Gastrocnemius medialis (tissue), 4 donors: Measurements from ENCODE around the gene SMAD2. TPM values are rescaled to one million over a fixed set of nuclear protein-coding genes. Genes with fewer than 3 reads are reported as not detected.

Source experiments
- ATAC-seq, 2 donors: fragments of 150-250 bp; one replicate each; pipeline ENCODE4 v1.9.1; 2016
- DNase-seq, 2 donors: peaks; one replicate each; pipeline ENCODE4 v3.0.0-alpha.2; 2019
- H3K27ac ChIP-seq, 4 donors: fragments of 200-600 bp; sonication (generic); 1 replicate in 1 of 4; 2 replicates in 3 of 4; pipeline ENCODE4 v1.5.1; 2016 to 2018; ENCODE audit warnings: mild to moderate bottlenecking in 2 of 4, moderate library complexity in 1 of 4
- H3K27me3 ChIP-seq, 3 donors: fragments of 200-600 bp; sonication (generic) in 2 of 3; 1 replicate in 1 of 3; 2 replicates in 2 of 3; pipeline versions ENCODE4 v1.5.1 to v1.6.0; 2016 to 2019; ENCODE audit warnings: mild to moderate bottlenecking in 1 of 3, moderate library complexity in 1 of 3
- H3K36me3 ChIP-seq, 2 donors: fragments of 200-600 bp; sonication (generic) in 1 of 2; one replicate each; pipeline ENCODE4 v1.5.1; 2017 to 2018
- H3K4me1 ChIP-seq, 2 donors: fragments of 200-600 bp; sonication (generic) in 1 of 2; one replicate each; pipeline ENCODE4 v1.5.1; 2016 to 2017; ENCODE audit warnings: mild to moderate bottlenecking in 2 of 2
- H3K4me3 ChIP-seq, 4 donors: fragments of 200-600 bp; sonication (generic) in 3 of 4; 1 replicate in 1 of 4; 2 replicates in 3 of 4; pipeline ENCODE4 v1.5.1; 2016 to 2019; ENCODE audit warnings: mild to moderate bottlenecking in 2 of 4
- H3K9me3 ChIP-seq, 3 donors: fragments of 200-600 bp; sonication (generic) in 2 of 3; 1 replicate in 1 of 3; 2 replicates in 2 of 3; pipeline ENCODE4 v1.5.1; 2016 to 2019
- CTCF ChIP-seq, 5 experiments: fragments of 450-650 bp in 3 of 5; fragments of 200-600 bp in 2 of 5; sonication (generic) in 2 of 5; IDR thresholded peaks in 4 of 5; conservative IDR thresholded peaks in 1 of 5; 1 replicate in 4 of 5; 2 replicates in 1 of 5; pipeline ENCODE4 v1.5.1; 2016 to 2019; ENCODE audit warnings: antibody characterized with exemption in 5 of 5, mild to moderate bottlenecking in 3 of 5, moderate library complexity in 3 of 5
- POLR2A ChIP-seq, 2 donors: fragments of 450-650 bp; IDR thresholded peaks; one replicate each; pipeline ENCODE4 v1.6.1; 2017; ENCODE audit warnings: antibody characterized with exemption in 2 of 2, mild to moderate bottlenecking in 2 of 2, moderate library complexity in 2 of 2
- in situ Hi-C, 4 donors: fragments of 200-750 bp; cut with MboI; loops; one replicate each; pipeline versions ENCODE4 v1.15.0 to v1.8.0; 2017; ENCODE audit warnings: low sequenced_read_pairs in 4 of 4
- intact Hi-C: fragments of 100-400 bp; cut with DNase I; formaldehyde crosslinking; loops from one replicate; pipeline ENCODE4 v1.15.1; 2023; ENCODE audit warnings: low total_unique reads
- total RNA-seq, 4 donors: library from RNA; depleted of rRNA; stranded (reverse); fragments of >200 nt; gene quantifications; one replicate each; pipeline versions ENCODE4 v1.1.0 to v1.2.3, GENCODE V29; 2016

Gene SMAD2
- total RNA-seq, 4 donors from 2014 or later, result 53.6 to 67.7 (median 61.3) TPM

GRCh38 chr18:47895565-47896250 is 34.8 kb downstream of the SMAD2 start:
- no peak for TF ChIP-seq POLR2A (IDR thresholded peaks at IDR 0.05)
- TF ChIP-seq CTCF (IDR thresholded peaks at IDR 0.05 in 4 of 5, conservative IDR thresholded peaks at IDR 0.05 in 1 of 5), result no peak
- DNase-seq (no peak), ATAC-seq (no peak)
- peaks cover 0 to 3% of the 10 kb centered on the region in 2 donors for H3K36me3 ChIP-seq
- H3K9me3 ChIP-seq, result no peaks in the 10 kb centered on the region
- intact Hi-C loops (no loop called here), in situ Hi-C loops (no loop called here)
- H3K4me3 ChIP-seq, result no peak overlapping the region
- no peak overlapping the region for H3K27ac ChIP-seq
- peaks cover 16 to 27% of the 10 kb centered on the region in 2 donors for H3K4me1 ChIP-seq
- no peaks in the 10 kb centered on the region for H3K27me3 ChIP-seq

DNA sequence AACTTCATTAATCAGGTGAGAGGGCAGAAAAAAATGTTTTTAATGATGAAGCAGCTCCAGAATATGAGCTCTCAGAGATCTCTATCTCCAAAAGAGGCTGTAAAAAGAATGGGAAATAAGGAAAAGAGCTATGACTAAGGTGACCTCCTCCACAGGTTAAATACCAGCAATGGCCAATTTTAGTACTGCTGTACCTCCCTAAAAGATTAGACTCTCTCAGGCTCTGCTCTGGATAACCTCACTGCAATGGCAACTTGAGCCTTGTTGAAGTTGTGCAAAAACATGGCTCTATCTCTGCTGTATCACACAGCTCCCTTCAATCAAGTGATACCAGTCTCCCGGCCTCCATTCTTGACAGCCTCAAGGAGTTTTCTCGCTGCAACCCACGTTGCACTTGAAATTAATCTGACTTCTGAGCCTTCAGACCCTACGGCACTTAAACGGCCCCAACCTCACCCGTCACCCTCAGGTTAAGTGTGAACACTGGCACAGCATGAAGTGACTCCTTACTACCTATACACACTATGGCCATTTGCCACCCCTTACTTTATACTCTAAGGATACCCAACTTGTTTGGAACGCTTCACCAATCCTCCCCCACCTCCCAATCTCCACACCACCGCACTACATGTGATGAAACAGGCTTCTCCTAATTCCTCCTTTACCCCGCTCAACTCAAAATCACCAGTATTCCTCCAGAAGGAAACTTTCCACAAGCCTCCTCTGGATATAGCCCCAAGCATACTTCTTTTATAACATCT is 36.3 kb downstream of the SMAD2 start:
- H3K9me3 ChIP-seq, result no peaks in the 10 kb centered on the region
- ATAC-seq, result peak in 1 of 2 donors; percentile 66
- no peak overlapping the region for H3K4me3 ChIP-seq
- no peak for DNase-seq
- intact Hi-C loops, result no loop called here
- H3K36me3 ChIP-seq, result peaks cover 0 to 8% of the 10 kb centered on the region in 2 donors
- no peaks in the 10 kb centered on the region for H3K27me3 ChIP-seq
- H3K4me1 ChIP-seq, result peaks cover 13 to 16% of the 10 kb centered on the region in 2 donors
- no peak for TF ChIP-seq POLR2A (IDR thresholded peaks at IDR 0.05)
- TF ChIP-seq CTCF (IDR thresholded peaks at IDR 0.05 in 4 of 5, conservative IDR thresholded peaks at IDR 0.05 in 1 of 5), result no peak
- in situ Hi-C loops, result no loop called here
- no peak overlapping the region for H3K27ac ChIP-seq

- ATAC-seq, result no peak
- Histone ChIP-seq H3K4me1 (peaks cover 5 to 9% of the 10 kb centered on the region in 2 donors), H3K9me3 (no peaks in the 10 kb centered on the region), H3K36me3 (peaks cover 0 to 8% of the 10 kb centered on the region in 2 donors), H3K27me3 (no peaks in the 10 kb centered on the region), H3K27ac (no peak overlapping the region), H3K4me3 (no peak overlapping the region)
- TF ChIP-seq POLR2A (IDR thresholded peaks at IDR 0.05) (no peak), CTCF (IDR thresholded peaks at IDR 0.05 in 4 of 5, conservative IDR thresholded peaks at IDR 0.05 in 1 of 5) (no peak)
- intact Hi-C loops, result no loop called here
- DNase-seq, result no peak
- in situ Hi-C loops, result no loop called here
Observed at GRCh38 chr18:47893047-47893446, 37.4 kb downstream of the SMAD2 start.

DNA sequence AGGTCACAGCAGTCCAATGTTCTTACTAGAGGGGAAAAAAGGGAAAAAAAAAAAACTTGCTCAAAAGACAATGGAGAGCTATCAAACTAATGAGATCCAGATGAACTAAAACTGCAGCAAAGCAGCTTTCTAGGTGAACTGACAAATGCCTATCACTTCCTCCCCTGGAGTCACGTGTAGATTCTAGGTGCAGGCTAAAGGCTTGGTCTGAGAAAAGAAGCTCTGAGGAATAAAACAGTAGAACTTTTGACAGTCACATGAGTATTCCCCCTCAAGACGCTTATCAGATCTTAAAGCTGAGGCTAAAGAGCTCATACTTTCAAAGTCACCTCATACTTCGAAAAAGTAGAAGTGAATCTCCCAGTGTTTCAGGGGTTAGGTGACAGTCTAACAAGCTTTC is 42.3 kb downstream of the SMAD2 start:
- no peak for ATAC-seq
- H3K4me1 ChIP-seq, result peaks cover 11 to 18% of the 10 kb centered on the region in 2 donors

More for the DNA sequence above, 42.3 kb downstream of the SMAD2 start:
- H3K27ac ChIP-seq, result no peak overlapping the region
- H3K27me3 ChIP-seq, result no peaks in the 10 kb centered on the region
- DNase-seq, result no peak
- in situ Hi-C loops, result no loop called here
- H3K4me3 ChIP-seq, result no peak overlapping the region
- H3K9me3 ChIP-seq, result no peaks in the 10 kb centered on the region
- intact Hi-C loops, result no loop called here
- TF ChIP-seq POLR2A (IDR thresholded peaks at IDR 0.05) (no peak), CTCF (IDR thresholded peaks at IDR 0.05 in 4 of 5, conservative IDR thresholded peaks at IDR 0.05 in 1 of 5) (no peak)
- peaks cover 0 to 8% of the 10 kb centered on the region in 2 donors for H3K36me3 ChIP-seq
